GM12878 (cell line): ENCODE data around the gene CD40LG. TPM values are rescaled to one million over a fixed set of nuclear protein-coding genes. Genes with fewer than 3 reads are reported as not detected.

Experiments used
- ATAC-seq: fragments of 200-7000 bp; cut with Tn5 transposase; 3 replicates; pipeline ENCODE4 v1.9.1; 2020; ENCODE audit warnings: mild to moderate bottlenecking, moderate library complexity
- BruUV-seq: library from RNA; stranded (reverse); fragments of 400-500 nt; replicated peaks from 2 replicates; lab custom pipeline; 2021; lab: Mats Ljungman, UMichigan
- CTCF ChIA-PET: fragments of 300-600 bp; sonication (Branson Sonifier 250); formaldehyde crosslinking; extraction: SDS; loops from one replicate; lab custom pipeline; 2021; ENCODE audit warnings: inconsistent platforms; lab: Yijun Ruan, JAX
- POLR2A ChIA-PET: fragments of 350-600 bp; formaldehyde crosslinking; extraction: SDS; loops from one replicate; lab custom pipeline; 2021; ENCODE audit warnings: inconsistent platforms; lab: Charles Lee
- RAD21 ChIA-PET: fragments of 300-600 bp; sonication (Branson Sonifier 250); formaldehyde crosslinking; loops from one replicate; lab custom pipeline; 2023; ENCODE audit warnings: antibody characterized with exemption; ENCODE audit not compliant: unreplicated experiment; lab: Charles Lee
- SMC1A ChIA-PET: fragments of 300-600 bp; sonication (Branson Sonifier 250); formaldehyde crosslinking; loops from one replicate; lab custom pipeline; 2023; ENCODE audit not compliant: unreplicated experiment, uncharacterized antibody; lab: Charles Lee
- DNase-seq: peaks from one replicate; pipeline ENCODE4 v3.0.0-alpha.2; 2011; ENCODE audit warnings: low read depth, low spot score
- FAIRE-seq: peaks from 3 replicates; lab custom pipeline; 2011; peaks lifted over from hg19 to GRCh38; lab: Jason Lieb, UNC
- H2AFZ ChIP-seq: 2 replicates; pipeline ENCODE4 v1.6.0; 2011; ENCODE audit warnings: low read depth, low read length, control low read depth; ENCODE audit not compliant: control insufficient read depth
- H3K27ac ChIP-seq: 2 replicates; pipeline ENCODE4 v1.5.1; 2011; ENCODE audit warnings: control low read depth; ENCODE audit not compliant: control insufficient read depth, insufficient read depth
- H3K27me3 ChIP-seq, 2 experiments: replicated peaks in 1 of 2; 2 replicates each; pipeline versions ENCODE4 v1.6.0 to v1.6.1; 2011; ENCODE audit warnings: low read length in 1 of 2; ENCODE audit not compliant: control insufficient read depth in 2 of 2, insufficient read depth in 2 of 2
- H3K36me3 ChIP-seq, 2 experiments: 2 replicates each; pipeline ENCODE4 v1.5.1; 2011; ENCODE audit warnings: low read length in 1 of 2; ENCODE audit not compliant: control insufficient read depth in 2 of 2, insufficient read depth in 2 of 2
- H3K4me1 ChIP-seq: 2 replicates; pipeline ENCODE4 v1.6.1; 2011; ENCODE audit warnings: mild to moderate bottlenecking, low read length, moderate library complexity, mixed read lengths; ENCODE audit not compliant: control insufficient read depth, insufficient read depth
- H3K4me2 ChIP-seq: 2 replicates; pipeline ENCODE4 v1.6.0; 2011; ENCODE audit warnings: control low read depth; ENCODE audit not compliant: control insufficient read depth, insufficient read depth
- H3K4me3 ChIP-seq: fragments of 200-600 bp; sonication (generic); 2 replicates; pipeline ENCODE4 v1.5.1; 2016
- H3K79me2 ChIP-seq: 2 replicates; pipeline ENCODE4 v1.6.0; 2011; ENCODE audit warnings: low read length; ENCODE audit not compliant: control insufficient read depth, insufficient read depth
- H3K9ac ChIP-seq: 2 replicates; pipeline ENCODE4 v1.8.0; 2011; ENCODE audit warnings: low read length, control low read depth, mixed read lengths; ENCODE audit not compliant: control insufficient read depth, insufficient read depth
- H3K9me3 ChIP-seq: replicated peaks from 3 replicates; pipeline ENCODE4 v1.5.1; 2011; ENCODE audit warnings: mild to moderate bottlenecking, low read length; ENCODE audit not compliant: control insufficient read depth, insufficient read depth
- H4K20me1 ChIP-seq: 2 replicates; pipeline ENCODE4 v1.6.0; 2011; ENCODE audit not compliant: control insufficient read depth, insufficient read depth
- CBX3 ChIP-seq: fragments of 200-600 bp; sonication (generic); IDR thresholded peaks from 2 replicates; pipeline ENCODE4 v1.6.1; 2016; ENCODE audit warnings: low read depth, borderline replicate concordance
- CTCF ChIP-seq, 3 experiments: IDR thresholded peaks in 2 of 3; conservative IDR thresholded peaks in 1 of 3; 2 replicates each; pipeline ENCODE4 v1.5.1; 2011; ENCODE audit warnings: low read depth in 3 of 3, low read length in 3 of 3, mild to moderate bottlenecking in 3 of 3, control low read depth in 2 of 3, moderate library complexity in 2 of 3, inconsistent platforms in 1 of 3, mixed read lengths in 1 of 3; ENCODE audit not compliant: control insufficient read depth in 2 of 3, insufficient read depth in 1 of 3; ENCODE audit errors: extremely low read depth in 1 of 3
- ESRRA ChIP-seq: IDR thresholded peaks from 2 replicates; pipeline ENCODE4 v1.6.1; 2012; ENCODE audit warnings: mild to moderate bottlenecking, low read length, improper control_type of control experiment
- JUNB ChIP-seq: IDR thresholded peaks from 2 replicates; pipeline ENCODE4 v1.6.1; 2016; ENCODE audit warnings: antibody characterized with exemption, mild to moderate bottlenecking
- KAT2A ChIP-seq: conservative IDR thresholded peaks from 2 replicates; pipeline ENCODE4 v1.6.1; 2011; ENCODE audit warnings: low read depth, low read length; ENCODE audit not compliant: control insufficient read depth
- PAX8 ChIP-seq: fragments of 450-650 bp; IDR thresholded peaks from 2 replicates; pipeline ENCODE4 v1.6.1; 2017; ENCODE audit warnings: mild to moderate bottlenecking, moderate library complexity
- RAD21 ChIP-seq: IDR thresholded peaks from 2 replicates; pipeline ENCODE4 v1.6.1; 2011; ENCODE audit warnings: mild to moderate bottlenecking, low read depth, low read length, moderate library complexity; ENCODE audit not compliant: insufficient read depth
- RCOR1 ChIP-seq: conservative IDR thresholded peaks from 2 replicates; pipeline ENCODE4 v1.6.1; 2012; ENCODE audit warnings: low read depth, low read length, improper control_type of control experiment
- SIX5 ChIP-seq: IDR thresholded peaks from 2 replicates; pipeline ENCODE4 v1.6.1; 2011; ENCODE audit warnings: mild to moderate bottlenecking, low read depth, low read length, moderate library complexity; ENCODE audit not compliant: severe bottlenecking
- SMAD5 ChIP-seq: IDR thresholded peaks from 2 replicates; pipeline ENCODE4 v1.6.1; 2016; ENCODE audit warnings: antibody characterized with exemption, low read depth
- SUZ12 ChIP-seq: fragments of 200-600 bp; sonication (generic); IDR thresholded peaks from one replicate; pipeline ENCODE4 v1.6.1; 2018; ENCODE audit warnings: antibody characterized with exemption, mild to moderate bottlenecking; ENCODE audit not compliant: unreplicated experiment
- ZBTB40 ChIP-seq: fragments of 450-650 bp; IDR thresholded peaks from 2 replicates; pipeline ENCODE4 v1.6.1; 2016; ENCODE audit warnings: mild to moderate bottlenecking, moderate library complexity, borderline replicate concordance
- ZZZ3 ChIP-seq: IDR thresholded peaks from 2 replicates; pipeline ENCODE4 v1.6.1; 2011; ENCODE audit warnings: low read depth; ENCODE audit not compliant: control insufficient read depth, insufficient read length
- WGBS: methylation state at CpG from one replicate; pipeline ENCODE4 v1.1.6; 2016; ENCODE audit warnings: low lambda C conversion rate; ENCODE audit not compliant: insufficient replicate concordance, insufficient coverage; ENCODE audit errors: missing lambda C conversion rate; 5-methylcytosine and 5-hydroxymethylcytosine counted together
- in situ Hi-C: fragments of 300-500 bp; cut with MboI; formaldehyde crosslinking; loops from 9 replicates; pipeline ENCODE4 v1.14.3; 2018; ENCODE audit warnings: mixed read lengths
- intact Hi-C: fragments of 100-400 bp; cut with micrococcal nuclease; formaldehyde crosslinking; loops from one replicate; pipeline ENCODE4 v1.14.2; 2022; ENCODE audit not compliant: unreplicated experiment
- polyA plus RNA-seq, 11 experiments: library from polyadenylated mRNA; depleted of rRNA in 4 of 11; unstranded in 6 of 11; stranded (reverse) in 5 of 11; fragments of >200 nt; fragmentation: Nextera tagmentation in 4 of 11; fragmentation: Illumina TruSeq in 1 of 11; extraction: Ambion mirVana in 4 of 11; extraction: Trizol in 1 of 11; gene quantifications; 1 replicate in 1 of 11; 2 replicates in 10 of 11; pipeline versions ENCODE4 v1.2.1 to v1.2.3, GENCODE V29; 2011 to 2016; ENCODE audit warnings: inconsistent platforms in 2 of 11, missing spikeins in 2 of 11, low read depth in 1 of 11
- total RNA-seq, 4 experiments: library from RNA; depleted of rRNA in 3 of 4; stranded (reverse); fragments of >200 nt in 3 of 4; fragmentation: Illumina TruSeq in 1 of 4; extraction: Trizol in 1 of 4; gene quantifications; 2 replicates each; pipeline versions ENCODE4 v1.2.1 to v1.2.3, GENCODE V29; 2013 to 2021
- TF ChIP-seq, protein P1 (sequence below): IDR thresholded peaks from 2 replicates; pipeline ENCODE4 v1.6.1; 2012; ENCODE audit warnings: low read depth, low read length, improper control_type of control experiment
- TF ChIP-seq, protein P2 (sequence below): fragments of 450-650 bp; IDR thresholded peaks from 2 replicates; pipeline ENCODE4 v1.6.1; 2016; ENCODE audit warnings: mild to moderate bottlenecking

The CD40LG gene
- total and polyA plus RNA-seq, 10 of the 15 experiments (the other 5 are each of a cell fraction or from before 2014, with no cell fraction given): 0.04 to 0.21 (median 0.11) TPM; not detected in 6

GRCh38 chrX:136660896-136661295 is 12.9 kb downstream of the CD40LG start (continued):
- no peak for TF ChIP-seq JUNB
- no peak for TF ChIP-seq CBX3
- no peak for TF ChIP-seq SUZ12
- TF ChIP-seq KAT2A: no peak
- TF ChIP-seq SIX5: no peak
- no peak for TF ChIP-seq PAX8
- TF ChIP-seq RAD21: no peak
- TF ChIP-seq, protein P1, sequence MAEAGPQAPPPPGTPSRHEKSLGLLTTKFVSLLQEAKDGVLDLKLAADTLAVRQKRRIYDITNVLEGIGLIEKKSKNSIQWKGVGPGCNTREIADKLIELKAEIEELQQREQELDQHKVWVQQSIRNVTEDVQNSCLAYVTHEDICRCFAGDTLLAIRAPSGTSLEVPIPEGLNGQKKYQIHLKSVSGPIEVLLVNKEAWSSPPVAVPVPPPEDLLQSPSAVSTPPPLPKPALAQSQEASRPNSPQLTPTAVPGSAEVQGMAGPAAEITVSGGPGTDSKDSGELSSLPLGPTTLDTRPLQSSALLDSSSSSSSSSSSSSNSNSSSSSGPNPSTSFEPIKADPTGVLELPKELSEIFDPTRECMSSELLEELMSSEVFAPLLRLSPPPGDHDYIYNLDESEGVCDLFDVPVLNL: no peak

- Histone ChIP-seq H3K36me3 (no peaks in the 10 kb centered on the region), H3K4me2 (no peak overlapping the region), H3K27ac (no peak overlapping the region), H3K9me3 (peaks cover 3% of the 10 kb centered on the region; the same call in 2 of the 3 replicates), H3K27me3 (no peaks in the 10 kb centered on the region), H2AFZ (no peak overlapping the region), H3K79me2 (no peaks in the 10 kb centered on the region), H3K4me1 (peaks cover 17% of the 10 kb centered on the region; the same call in 1 of the 2 replicates), H3K4me3 (no peak overlapping the region), H3K9ac (no peak overlapping the region), H4K20me1 (no peaks in the 10 kb centered on the region)
- in situ Hi-C loops: no loop called here
- ATAC-seq (no peak), FAIRE-seq (no peak), DNase-seq (no peak)
- ChIA-PET SMC1A (interaction anchor here (0.9 to 1.0 kb wide), 2 partner anchors 9 to 36 kb away, joined by 4 read pairs; no protein-coding TSS in a partner anchor), CTCF (no interaction called here), POLR2A (no interaction called here), RAD21 (no interaction called here)
- intact Hi-C loops: no loop called here
- 23% methylated on average over 2 of the region's 2 CpGs for WGBS
- no TSS peak for BruUV-seq
- TF ChIP-seq SMAD5 (no peak), ZZZ3 (no peak), ESRRA (no peak), CTCF (IDR thresholded peaks at IDR 0.05 in 2 of 3, conservative IDR thresholded peaks at IDR 0.05 in 1 of 3; ENCODE audit: control insufficient read depth in 2 of 3, extremely low read depth in 1 of 3, insufficient read depth in 1 of 3, low read depth in 3 of 3, low read length in 3 of 3) (no peak), RCOR1 (no peak), SIX5 (no peak), KAT2A (no peak), ZBTB40 (no peak)
- TF ChIP-seq, protein P2, sequence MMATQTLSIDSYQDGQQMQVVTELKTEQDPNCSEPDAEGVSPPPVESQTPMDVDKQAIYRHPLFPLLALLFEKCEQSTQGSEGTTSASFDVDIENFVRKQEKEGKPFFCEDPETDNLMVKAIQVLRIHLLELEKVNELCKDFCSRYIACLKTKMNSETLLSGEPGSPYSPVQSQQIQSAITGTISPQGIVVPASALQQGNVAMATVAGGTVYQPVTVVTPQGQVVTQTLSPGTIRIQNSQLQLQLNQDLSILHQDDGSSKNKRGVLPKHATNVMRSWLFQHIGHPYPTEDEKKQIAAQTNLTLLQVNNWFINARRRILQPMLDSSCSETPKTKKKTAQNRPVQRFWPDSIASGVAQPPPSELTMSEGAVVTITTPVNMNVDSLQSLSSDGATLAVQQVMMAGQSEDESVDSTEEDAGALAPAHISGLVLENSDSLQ: no peak
Measured at GRCh38 chrX:136662104-136662503, 14.1 kb downstream of the CD40LG start.
